K562 (cell line): Measurements from ENCODE around the gene PI4KA. TPM values are rescaled to one million over a fixed set of nuclear protein-coding genes. Genes with fewer than 3 reads are reported as not detected.

Experiments
- CREBBP ChIP-seq: IDR thresholded peaks from one replicate; pipeline ENCODE4 v1.6.1; 2012; ENCODE audit warnings: low read depth, mild to moderate bottlenecking, control low read depth, inconsistent platforms, low read length
- FOXK1 ChIP-seq: sonication (generic); formaldehyde crosslinking; IDR thresholded peaks from 2 replicates; pipeline ENCODE4 v1.8.0; 2022; ENCODE audit warnings: missing genetic modification reagents, mild to moderate bottlenecking, borderline replicate concordance
- HMGXB4 ChIP-seq: sonication (generic); formaldehyde crosslinking; IDR thresholded peaks from 2 replicates; pipeline ENCODE4 v1.8.1; 2023; ENCODE audit warnings: mild to moderate bottlenecking, missing genetic modification reagents
- ID3 ChIP-seq, 2 experiments: fragments of 250-450 bp in 1 of 2; fragments of 450-650 bp in 1 of 2; sonication (Bioruptor Pico) in 1 of 2; IDR thresholded peaks; 2 replicates each; pipeline versions ENCODE4 v1.6.1 to v1.8.0; 2016 to 2021; ENCODE audit warnings: mild to moderate bottlenecking in 2 of 2, moderate library complexity in 2 of 2, missing compliant biosample characterization in 1 of 2, missing genetic modification characterization in 1 of 2
- MAX ChIP-seq: sonication (generic); formaldehyde crosslinking; IDR thresholded peaks from 2 replicates; pipeline ENCODE4 v1.9.0; 2022; ENCODE audit warnings: mild to moderate bottlenecking, missing genetic modification reagents
- MYNN ChIP-seq, 2 experiments: sonication (generic); formaldehyde crosslinking in 1 of 2; IDR thresholded peaks; 2 replicates each; pipeline versions ENCODE4 v1.5.0 to v1.6.1; 2016 to 2020; ENCODE audit warnings: antibody characterized with exemption in 1 of 2, missing genetic modification reagents in 1 of 2
- PBX2 ChIP-seq, 2 experiments: IDR thresholded peaks in 1 of 2; conservative IDR thresholded peaks in 1 of 2; 2 replicates each; pipeline ENCODE4 v1.6.1; 2016; ENCODE audit warnings: low read depth in 2 of 2, mild to moderate bottlenecking in 1 of 2, missing compliant biosample characterization in 1 of 2, missing genetic modification characterization in 1 of 2, moderate library complexity in 1 of 2
- POLR2A ChIP-seq: fragments of 450-650 bp; conservative IDR thresholded peaks from 2 replicates; pipeline ENCODE4 v1.6.1; 2016
- RB1 ChIP-seq: fragments of 450-650 bp; IDR thresholded peaks from 2 replicates; pipeline ENCODE4 v1.6.1; 2017; ENCODE audit warnings: low read depth, mild to moderate bottlenecking
- SRSF9 ChIP-seq: fragments of 200-400 bp; formaldehyde crosslinking; IDR thresholded peaks from 2 replicates; pipeline ENCODE4 v1.6.1; 2017; ENCODE audit warnings: low read depth, low read length, borderline replicate concordance
- TEAD4 ChIP-seq, 2 experiments: sonication (generic) in 1 of 2; formaldehyde crosslinking in 1 of 2; IDR thresholded peaks; 2 replicates each; pipeline versions ENCODE4 v1.6.1 to v1.8.0; 2012 to 2022; ENCODE audit warnings: borderline replicate concordance in 1 of 2, inconsistent platforms in 1 of 2, low read length in 1 of 2, mild to moderate bottlenecking in 1 of 2, missing genetic modification reagents in 1 of 2
- TRIM28 ChIP-seq: fragments of 450-650 bp; IDR thresholded peaks from 2 replicates; pipeline ENCODE4 v1.6.1; 2017
- ZBTB43 ChIP-seq: sonication (generic); formaldehyde crosslinking; IDR thresholded peaks from 2 replicates; pipeline ENCODE4 v1.8.0; 2023; ENCODE audit warnings: mild to moderate bottlenecking, missing genetic modification reagents
- ZEB2 ChIP-seq: fragments of 450-650 bp; IDR thresholded peaks from 2 replicates; pipeline ENCODE4 v1.6.1; 2016
- ZNF507 ChIP-seq: conservative IDR thresholded peaks from 2 replicates; pipeline ENCODE4 v1.6.1; 2017; ENCODE audit warnings: missing genetic modification characterization, missing compliant biosample characterization
- ZNF592 ChIP-seq: fragments of 450-650 bp; IDR thresholded peaks from 2 replicates; pipeline ENCODE4 v1.6.1; 2017; ENCODE audit warnings: antibody characterized with exemption, mild to moderate bottlenecking
- polyA plus RNA-seq, 8 experiments: library from polyadenylated mRNA; depleted of rRNA in 4 of 8; stranded (reverse) in 5 of 8; unstranded in 3 of 8; fragments of >200 nt; fragmentation: Nextera tagmentation in 2 of 8; fragmentation: Illumina TruSeq in 1 of 8; extraction: Ambion mirVana in 2 of 8; extraction: Trizol in 1 of 8; gene quantifications; 2 replicates each; pipeline versions ENCODE4 v1.2.1 to v1.2.3, GENCODE V29; 2011 to 2014; ENCODE audit warnings: inconsistent platforms in 1 of 8, missing spikeins in 1 of 8
- total RNA-seq, 7 experiments: library from RNA; depleted of rRNA in 6 of 7; stranded (reverse); fragments of >200 nt in 6 of 7; fragmentation: Illumina TruSeq in 2 of 7; extraction: Trizol in 2 of 7; gene quantifications; 2 replicates each; pipeline versions ENCODE4 v1.2.1 to v1.2.3, GENCODE V29; 2011 to 2021; ENCODE audit warnings: low replicate concordance in 1 of 7

PI4KA gene
- total and polyA plus RNA-seq, 9 of the 15 experiments (the other 6 are each of a cell fraction or from before 2014, with no cell fraction given): 7.3 to 187 (median 84.7) TPM

- TF ChIP-seq PBX2 (CRISPR knock-in tag; IDR thresholded peaks at IDR 0.05; ENCODE audit: low read depth) (no peak; the same call in 1 of the 2 replicates), PBX2 (tag; conservative IDR thresholded peaks at IDR 0.05; ENCODE audit: low read depth) (no peak), ZBTB43 (CRISPR knock-in tag) (no peak), SRSF9 (no peak), ZEB2 (no peak), MYNN (IDR thresholded peaks at IDR 0.05) (no peak), MYNN (CRISPR knock-in tag; IDR thresholded peaks at IDR 0.05) (0 out of 2 replicates have a peak, but pooled peaks have one; percentile 52), ZNF592 (no peak), CREBBP (no peak), TRIM28 (no peak), RB1 (no peak), ID3 (CRISPR knock-in tag; IDR thresholded peaks at IDR 0.05) (no peak), ID3 (tag; IDR thresholded peaks at IDR 0.05) (no peak), HMGXB4 (CRISPR knock-in tag) (no peak), FOXK1 (0 out of 2 replicates have a peak, but pooled peaks have one; percentile 37), ZNF507 (no peak), TEAD4 (IDR thresholded peaks at IDR 0.05; ENCODE audit: low read length) (no peak), TEAD4 (CRISPR knock-in tag; IDR thresholded peaks at IDR 0.05; ENCODE audit: borderline replicate concordance) (0 out of 2 replicates have a peak, but pooled peaks have one; percentile 28), POLR2A (0 out of 2 replicates have a peak, but pooled peaks have one; percentile 7), MAX (CRISPR knock-in tag) (0 out of 2 replicates have a peak, but pooled peaks have one; percentile 8)
Measured at GRCh38 chr22:20881231-20881630, 22.6 kb upstream of the PI4KA start (continued).
